ENCODE measurements around the gene PRB3. TPM values are rescaled to one million over a fixed set of nuclear protein-coding genes. Genes with fewer than 3 reads are reported as not detected.

PRB3 gene
- not detected in 2 replicates for total RNA-seq

DNA sequence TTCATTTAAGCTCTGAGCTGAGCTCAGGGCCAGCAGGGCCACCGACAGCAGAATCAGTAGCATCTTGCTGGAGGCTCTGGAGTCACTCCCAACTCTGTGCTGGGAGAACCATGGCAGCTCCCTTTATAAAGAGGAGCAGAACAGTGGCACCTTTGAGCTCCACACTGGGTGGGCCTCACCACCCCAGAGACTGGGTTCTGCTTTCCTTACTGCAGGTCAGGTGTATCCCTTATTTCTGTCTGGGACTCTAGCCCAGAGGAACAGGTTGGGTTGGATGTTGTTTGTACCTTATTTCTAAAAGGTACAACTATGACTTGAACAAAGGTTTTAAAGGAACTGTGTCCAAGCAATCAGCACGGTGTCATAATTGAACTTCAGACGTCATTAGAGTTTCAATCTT, at the start of gene PRB3:
PRB3 (minus strand) TSS at position 101 of the 400 bp plus-strand sequence; CDS start at position 63, 38 bp downstream.

DNA sequence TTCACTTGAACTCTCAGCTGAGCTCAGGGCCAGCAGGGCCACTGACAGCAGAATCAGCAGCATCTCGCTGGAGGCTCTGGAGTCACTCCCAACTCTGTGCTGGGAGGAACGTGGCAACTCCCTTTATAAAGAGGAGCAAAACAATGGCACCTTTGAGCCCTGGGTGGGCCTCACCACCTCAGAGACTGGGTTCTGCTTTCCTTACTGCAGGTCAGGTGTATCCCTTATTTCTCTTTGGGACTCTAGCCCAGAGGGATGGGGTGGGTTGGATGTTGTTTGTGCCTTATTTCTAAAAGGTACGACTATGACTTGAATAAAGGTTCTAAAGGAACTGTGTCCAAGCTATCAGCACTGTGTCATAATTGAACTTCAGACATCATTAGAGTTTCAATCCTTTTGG, 40.8 kb upstream of the PRB3 start, which contains the start of gene PRB4:
PRB4 (minus strand) TSS at position 101 of the 400 bp plus-strand sequence; CDS start at position 63, 38 bp downstream.

Other genes with a start within 250 kb of the PRB3 start
- gene TAS2R19, start 247.1 kb downstream of the PRB3 start, total RNA-seq = 0.30 TPM in 1 of 2 replicates, not detected in the other
- 0.15 and 0.17 TPM in 2 replicates for gene TAS2R31, start 238.3 kb downstream of the PRB3 start, total RNA-seq
- gene TAS2R46, start 207.4 kb downstream of the PRB3 start, total RNA-seq = not detected in 2 replicates
- gene TAS2R43, start 177.4 kb downstream of the PRB3 start, total RNA-seq = 0.15 TPM in 1 of 2 replicates, not detected in the other
- under 0.01 TPM in 1 of 2 replicates, not detected in the other for gene TAS2R30, start 135.1 kb downstream of the PRB3 start, total RNA-seq
- 5.5 and 5.7 TPM in 2 replicates for gene SMIM10L1, start 98.5 kb downstream of the PRB3 start, total RNA-seq
- gene TAS2R42, start 82.8 kb downstream of the PRB3 start, total RNA-seq = not detected in 2 replicates
- gene PRB4, start 40.7 kb upstream of the PRB3 start, total RNA-seq = not detected in 2 replicates
- gene PRB2, start 125.9 kb upstream of the PRB3 start, total RNA-seq = not detected in 2 replicates